OCI-LY1 (cell line): ENCODE results near the gene PTRHD1.

ENCODE experiments used
- H2AFZ ChIP-seq: fragments of 200-600 bp; sonication (generic), shearing (Covaris generic); 2 replicates; pipeline ENCODE4 v1.6.0; 2014; ENCODE audit warnings: antibody characterized with exemption, mild to moderate bottlenecking, low read length
- H3F3A ChIP-seq: fragments of 200-600 bp; sonication (generic), shearing (Covaris generic); 2 replicates; pipeline ENCODE4 v1.6.0; 2014; ENCODE audit warnings: mild to moderate bottlenecking, antibody characterized with exemption, low read length, moderate library complexity; ENCODE audit not compliant: insufficient read depth
- H3K27ac ChIP-seq: fragments of 200-600 bp; sonication (generic); 2 replicates; pipeline ENCODE4 v1.5.1; 2014; ENCODE audit warnings: low read length, mixed run types, mild to moderate bottlenecking, low read depth; ENCODE audit not compliant: poor library complexity, severe bottlenecking
- H3K27me3 ChIP-seq: fragments of 200-600 bp; sonication (generic); 2 replicates; pipeline ENCODE4 v1.6.0; 2014; ENCODE audit warnings: antibody characterized with exemption, mild to moderate bottlenecking, low read length, moderate library complexity; ENCODE audit not compliant: insufficient read depth
- H3K36me3 ChIP-seq: fragments of 200-600 bp; sonication (generic); 2 replicates; pipeline ENCODE4 v1.6.1; 2014; ENCODE audit warnings: mild to moderate bottlenecking, antibody characterized with exemption, low read length, moderate library complexity, mixed read lengths; ENCODE audit not compliant: insufficient read depth
- H3K4me1 ChIP-seq: fragments of 200-600 bp; sonication (generic); 2 replicates; pipeline ENCODE4 v1.5.1; 2014; ENCODE audit warnings: mild to moderate bottlenecking, low read length, moderate library complexity; ENCODE audit not compliant: insufficient read depth, severe bottlenecking
- H3K4me2 ChIP-seq: fragments of 200-600 bp; sonication (generic), shearing (Covaris generic); 2 replicates; pipeline ENCODE4 v1.6.1; 2014; ENCODE audit warnings: low read length
- H3K4me3 ChIP-seq: fragments of 200-600 bp; sonication (generic); 2 replicates; pipeline ENCODE4 v1.5.1; 2014; ENCODE audit warnings: low read length, low read depth, mild to moderate bottlenecking, mixed read lengths; ENCODE audit not compliant: poor library complexity, severe bottlenecking
- H3K79me2 ChIP-seq: fragments of 200-600 bp; shearing (Covaris generic); 2 replicates; pipeline ENCODE4 v1.6.1; 2016; ENCODE audit warnings: mixed run types, low read length, mixed read lengths; ENCODE audit not compliant: insufficient read depth
- H3K9ac ChIP-seq: fragments of 200-600 bp; sonication (generic), shearing (Covaris generic); 2 replicates; pipeline ENCODE4 v1.6.1; 2014; ENCODE audit warnings: mild to moderate bottlenecking, low read length, mixed read lengths
- H3K9me2 ChIP-seq: fragments of 200-600 bp; sonication (generic), shearing (Covaris generic); 2 replicates; pipeline ENCODE4 v1.6.1; 2014; ENCODE audit warnings: low read depth, mild to moderate bottlenecking, low read length, mixed read lengths
- H3K9me3 ChIP-seq: fragments of 200-600 bp; shearing (Covaris generic); 2 replicates; pipeline ENCODE4 v1.6.1; 2014; ENCODE audit warnings: low read length, mixed read lengths
- H4K20me1 ChIP-seq: fragments of 200-600 bp; sonication (generic), shearing (Covaris generic); 2 replicates; pipeline ENCODE4 v1.6.0; 2016; ENCODE audit warnings: mild to moderate bottlenecking, low read length; ENCODE audit not compliant: insufficient read depth
- EZH2 ChIP-seq: fragments of 200-600 bp; sonication (generic), shearing (Covaris generic); IDR thresholded peaks from 2 replicates; pipeline ENCODE4 v1.8.0; 2017; ENCODE audit warnings: borderline replicate concordance, mixed run types, mild to moderate bottlenecking, antibody characterized with exemption, low read length, moderate library complexity, mixed read lengths
- TF ChIP-seq, protein P1 (sequence below): fragments of 200-600 bp; sonication (generic), shearing (Covaris generic); IDR thresholded peaks from 2 replicates; pipeline ENCODE4 v1.5.1; 2017; ENCODE audit warnings: mild to moderate bottlenecking, antibody characterized with exemption, low read length, moderate library complexity, mixed read lengths

The PTRHD1 gene

DNA sequence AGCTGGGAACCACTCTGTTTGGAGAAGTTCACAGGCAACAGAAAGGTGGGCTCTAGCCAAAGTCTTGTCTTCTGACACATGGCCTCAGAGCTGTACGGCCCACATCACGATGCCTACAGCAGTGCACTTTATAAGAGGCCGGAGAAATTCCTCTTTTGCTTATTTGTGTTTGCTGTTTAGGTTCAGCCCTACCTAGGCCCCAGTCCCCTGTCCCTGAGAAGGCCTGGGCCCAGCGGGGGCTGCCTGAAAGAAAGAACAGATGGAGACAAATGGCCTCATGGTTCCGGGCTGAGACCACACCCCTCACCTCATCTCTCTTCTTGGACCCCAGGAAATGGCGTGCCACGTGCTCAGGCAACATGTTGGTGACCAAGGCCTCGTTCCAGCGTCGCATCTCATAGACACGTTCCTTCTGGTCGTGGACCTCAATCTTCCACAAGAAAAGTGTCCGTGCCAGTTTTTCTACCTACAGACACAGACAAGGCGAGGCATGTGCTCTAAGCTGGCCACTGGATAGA, 30.9 kb upstream of the PTRHD1 start:
- Histone ChIP-seq H4K20me1 (no peaks in the 10 kb centered on the region), H3K36me3 (peaks cover 70% of the 10 kb centered on the region), H3K27ac (no peak overlapping the region), H3K4me1 (peaks cover 30% of the 10 kb centered on the region), H3K4me3 (no peak overlapping the region), H3K79me2 (no peaks in the 10 kb centered on the region), H3K4me2 (no peak overlapping the region), H3K27me3 (no peaks in the 10 kb centered on the region), H3K9ac (no peak overlapping the region), H3F3A (no peaks in the 10 kb centered on the region; the same call in none of the 2 replicates), H2AFZ (no peak overlapping the region), H3K9me3 (no peaks in the 10 kb centered on the region), H3K9me2 (no peaks in the 10 kb centered on the region)
- TF ChIP-seq, protein P1, sequence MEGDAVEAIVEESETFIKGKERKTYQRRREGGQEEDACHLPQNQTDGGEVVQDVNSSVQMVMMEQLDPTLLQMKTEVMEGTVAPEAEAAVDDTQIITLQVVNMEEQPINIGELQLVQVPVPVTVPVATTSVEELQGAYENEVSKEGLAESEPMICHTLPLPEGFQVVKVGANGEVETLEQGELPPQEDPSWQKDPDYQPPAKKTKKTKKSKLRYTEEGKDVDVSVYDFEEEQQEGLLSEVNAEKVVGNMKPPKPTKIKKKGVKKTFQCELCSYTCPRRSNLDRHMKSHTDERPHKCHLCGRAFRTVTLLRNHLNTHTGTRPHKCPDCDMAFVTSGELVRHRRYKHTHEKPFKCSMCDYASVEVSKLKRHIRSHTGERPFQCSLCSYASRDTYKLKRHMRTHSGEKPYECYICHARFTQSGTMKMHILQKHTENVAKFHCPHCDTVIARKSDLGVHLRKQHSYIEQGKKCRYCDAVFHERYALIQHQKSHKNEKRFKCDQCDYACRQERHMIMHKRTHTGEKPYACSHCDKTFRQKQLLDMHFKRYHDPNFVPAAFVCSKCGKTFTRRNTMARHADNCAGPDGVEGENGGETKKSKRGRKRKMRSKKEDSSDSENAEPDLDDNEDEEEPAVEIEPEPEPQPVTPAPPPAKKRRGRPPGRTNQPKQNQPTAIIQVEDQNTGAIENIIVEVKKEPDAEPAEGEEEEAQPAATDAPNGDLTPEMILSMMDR = no peak
- no peak for TF ChIP-seq EZH2

DNA sequence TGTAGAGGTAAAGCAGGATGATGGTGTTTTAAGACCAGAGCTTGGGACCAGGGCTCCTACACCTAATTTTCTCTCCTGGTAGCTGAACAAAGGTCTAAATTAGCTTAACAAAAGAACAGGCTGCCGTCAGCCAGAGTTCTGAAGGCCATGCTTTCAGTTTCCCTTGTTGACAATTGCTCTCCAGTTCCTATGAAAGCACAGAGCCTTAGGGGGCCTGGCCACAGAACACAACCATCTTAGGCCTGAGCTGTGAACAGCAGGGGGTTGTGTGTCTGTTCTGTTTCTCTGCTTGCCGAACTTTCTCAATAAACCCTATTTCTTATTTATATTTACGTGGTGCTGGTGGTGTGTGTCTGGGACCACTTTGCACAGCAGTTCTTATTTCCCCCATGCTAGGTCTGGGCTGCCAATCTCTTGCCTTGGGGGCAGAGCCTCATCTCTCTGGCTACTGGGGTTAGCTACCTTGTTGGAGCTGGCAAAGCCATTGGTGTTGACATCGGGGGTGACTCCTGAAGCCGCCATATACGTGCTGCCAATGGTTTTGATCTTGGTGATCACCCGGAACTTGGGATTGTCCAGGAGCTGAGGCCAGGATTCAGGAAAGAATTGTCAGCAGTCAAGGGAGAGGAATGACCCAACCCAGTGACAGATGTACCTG, 29.0 kb upstream of the PTRHD1 start:
- no peaks in the 10 kb centered on the region for H3K9me3 ChIP-seq
- peaks cover 90% of the 10 kb centered on the region for H3K36me3 ChIP-seq
- no peaks in the 10 kb centered on the region; the same call in none of the 2 replicates for H3F3A ChIP-seq
- no peak overlapping the region for H3K4me2 ChIP-seq
- no peak for TF ChIP-seq EZH2
- TF ChIP-seq, protein P1 = no peak
- no peaks in the 10 kb centered on the region for H3K27me3 ChIP-seq
- H3K79me2 ChIP-seq = no peaks in the 10 kb centered on the region
- no peak overlapping the region for H3K27ac ChIP-seq
- H3K4me3 ChIP-seq = no peak overlapping the region
- peaks cover 18% of the 10 kb centered on the region for H3K4me1 ChIP-seq
- H2AFZ ChIP-seq = no peak overlapping the region
- H3K9ac ChIP-seq = no peak overlapping the region
- H3K9me2 ChIP-seq = no peaks in the 10 kb centered on the region
- H4K20me1 ChIP-seq = no peaks in the 10 kb centered on the region

DNA sequence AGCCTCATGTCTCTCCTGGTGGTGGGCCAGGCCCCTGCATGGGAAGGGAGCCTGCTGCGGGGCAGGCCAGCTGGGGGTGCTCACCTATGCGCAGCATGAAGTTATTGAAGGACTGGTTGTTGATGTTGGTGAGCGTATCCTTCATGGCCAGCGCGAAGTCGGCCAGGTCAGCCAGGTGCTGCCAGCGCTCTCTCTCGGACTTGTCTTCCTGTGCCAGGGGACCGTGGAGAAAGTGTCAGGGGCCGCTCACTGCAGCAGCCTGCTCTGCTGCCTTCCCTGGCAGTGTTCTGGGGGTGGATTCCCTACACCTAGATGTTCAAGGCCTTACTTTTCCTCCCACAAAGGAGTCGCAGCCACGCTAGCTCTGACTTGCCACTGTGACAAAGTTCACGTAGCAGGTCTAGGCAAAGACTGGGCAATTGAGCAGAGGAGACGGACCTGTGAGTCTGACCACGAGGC, 28.3 kb upstream of the PTRHD1 start:
- Histone ChIP-seq H3K9me3 (no peaks in the 10 kb centered on the region), H3K4me3 (no peak overlapping the region), H3K79me2 (no peaks in the 10 kb centered on the region), H3K27me3 (no peaks in the 10 kb centered on the region), H2AFZ (no peak overlapping the region), H3K36me3 (peaks cover 91% of the 10 kb centered on the region), H3F3A (no peaks in the 10 kb centered on the region; the same call in none of the 2 replicates), H3K9me2 (no peaks in the 10 kb centered on the region), H3K27ac (no peak overlapping the region), H3K9ac (no peak overlapping the region), H4K20me1 (no peaks in the 10 kb centered on the region), H3K4me2 (no peak overlapping the region), H3K4me1 (peaks cover 10% of the 10 kb centered on the region)
- no peak for TF ChIP-seq EZH2
- TF ChIP-seq, protein P1 = no peak
